GM19193 (cell line): Measurements from ENCODE around the gene RAPGEF5.

Experiments
- POLR2A ChIP-seq: IDR thresholded peaks from 4 replicates; pipeline ENCODE4 v1.6.1; 2011; ENCODE audit not compliant: insufficient read depth, insufficient read length; ENCODE audit errors: extremely low read depth

Gene RAPGEF5

DNA sequence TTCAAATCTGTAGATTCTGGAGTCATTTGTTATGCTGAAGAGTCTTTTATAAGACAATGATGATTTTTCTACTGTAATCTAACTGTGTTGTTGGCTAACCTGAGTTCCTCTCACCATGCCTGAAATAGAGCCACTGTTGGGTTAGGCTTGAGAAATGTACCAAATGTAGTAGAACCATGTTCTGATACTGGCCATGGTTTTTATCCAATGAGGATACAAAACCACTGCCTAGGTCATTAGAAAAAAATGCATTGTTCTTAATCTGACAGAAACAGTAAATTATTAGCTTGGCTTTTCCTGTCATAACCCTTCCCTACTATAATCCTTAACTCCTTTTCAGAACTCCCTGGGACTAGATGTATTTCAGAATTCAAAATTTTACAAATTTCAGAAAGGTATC, 86.6 kb downstream of the RAPGEF5 start:
- no peak for TF ChIP-seq POLR2A

- TF ChIP-seq POLR2A: no peak
Observed at GRCh38 chr7:22269963-22270362, 87.0 kb downstream of the RAPGEF5 start.

DNA sequence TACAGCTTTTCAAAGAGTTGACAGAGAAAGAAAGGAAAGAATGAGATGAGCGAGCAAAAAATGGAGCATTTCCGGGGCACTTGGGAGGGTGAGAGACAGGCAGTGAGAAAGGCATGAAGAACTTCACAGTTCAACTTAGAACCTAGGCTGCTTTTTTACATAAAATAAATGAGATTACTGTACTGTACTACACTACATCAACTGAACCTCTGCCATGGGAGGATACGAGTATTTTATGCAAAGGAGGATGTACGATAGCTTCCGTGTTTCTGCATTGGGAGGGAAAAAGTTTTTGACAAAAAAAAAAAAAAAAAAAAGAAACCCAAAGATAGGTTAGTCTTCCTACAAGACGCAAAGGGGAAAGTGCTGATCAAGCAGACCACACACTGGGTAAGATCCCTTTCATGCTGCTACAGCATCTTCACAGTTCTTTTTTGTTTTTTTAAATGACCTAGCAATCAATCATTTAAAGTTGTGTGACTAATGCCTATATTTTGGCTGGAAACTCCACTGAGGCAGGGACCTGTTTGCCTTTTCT, 88.0 kb downstream of the RAPGEF5 start:
- no peak for TF ChIP-seq POLR2A

DNA sequence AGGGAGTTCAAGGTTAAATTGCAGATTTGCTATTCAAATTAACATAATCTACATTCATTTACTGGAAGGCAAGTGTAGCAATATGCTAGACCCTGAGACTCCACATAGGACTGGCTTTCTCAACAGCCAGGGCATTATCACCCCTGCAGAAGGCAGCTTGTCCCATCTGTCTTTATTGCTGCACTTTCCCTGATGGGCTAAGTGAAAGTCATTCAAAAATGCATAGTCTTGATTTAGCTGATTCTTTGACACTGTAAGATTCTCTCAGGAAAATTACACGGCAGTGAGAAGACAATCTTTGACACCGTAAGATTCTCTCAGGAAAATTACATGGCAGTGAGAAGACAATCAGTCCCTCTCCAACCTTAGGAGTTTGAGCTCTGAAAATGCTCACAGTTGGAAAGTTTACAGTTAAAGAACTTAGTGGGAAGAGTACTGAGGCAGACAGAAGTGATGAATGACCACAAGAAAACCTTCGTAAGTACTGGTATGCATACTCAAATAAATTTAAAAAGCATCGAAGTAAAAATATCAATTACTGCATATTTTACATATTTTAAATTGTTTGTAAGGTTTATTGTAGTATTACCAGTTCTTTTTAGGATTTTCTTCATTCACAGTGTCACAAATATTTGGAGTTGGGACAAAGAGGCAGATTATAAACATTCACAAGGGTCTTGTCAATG, 88.9 kb downstream of the RAPGEF5 start:
- no peak for TF ChIP-seq POLR2A

- TF ChIP-seq POLR2A: no peak
Observed at GRCh38 chr7:22262538-22262937, 94.4 kb downstream of the RAPGEF5 start.

DNA sequence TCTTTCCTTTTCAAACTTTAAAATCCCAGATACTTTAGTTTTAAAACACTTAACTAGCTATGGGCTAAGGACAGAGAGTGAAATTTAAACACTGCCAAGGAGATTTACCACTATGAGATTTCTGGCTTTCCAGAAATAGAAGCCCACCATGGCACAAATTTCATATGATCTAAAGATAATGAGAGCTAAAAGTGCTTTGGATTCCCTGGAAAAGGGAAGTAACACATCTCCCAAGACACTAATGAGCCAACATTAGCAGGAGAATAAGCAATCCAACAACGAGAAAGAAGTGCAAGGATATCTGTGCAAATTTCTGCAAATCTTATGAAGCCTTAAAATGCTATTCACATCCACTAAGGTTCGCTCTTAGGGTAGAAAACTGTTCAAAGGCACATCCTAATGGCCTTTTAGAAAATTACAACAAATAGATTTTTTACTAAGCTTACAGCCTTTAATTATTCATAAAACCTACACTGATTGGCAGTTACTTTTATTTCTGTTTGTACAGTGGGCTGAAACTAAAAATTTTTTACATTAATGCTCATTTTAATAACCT, 100.3 kb downstream of the RAPGEF5 start:
- no peak for TF ChIP-seq POLR2A

DNA sequence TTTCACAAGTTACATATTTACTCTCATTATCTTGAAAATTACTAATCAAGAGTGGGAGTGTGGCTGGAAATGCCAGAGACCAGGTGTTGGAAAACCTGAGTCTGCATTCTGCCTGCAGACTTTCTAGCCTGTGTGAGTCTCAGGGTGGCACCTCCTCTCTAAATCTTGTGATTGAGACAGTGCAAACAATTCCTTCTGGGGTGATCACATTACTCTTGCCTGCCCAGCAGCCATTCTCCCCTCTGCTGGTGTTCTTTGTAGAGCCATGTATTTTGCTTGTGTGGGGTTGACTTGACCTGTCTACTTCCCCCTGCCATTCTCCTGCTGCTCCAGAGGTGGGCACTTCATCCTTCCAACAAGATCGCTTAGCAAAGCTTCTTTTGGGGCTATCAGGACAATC, 101.1 kb downstream of the RAPGEF5 start:
- no peak for TF ChIP-seq POLR2A

DNA sequence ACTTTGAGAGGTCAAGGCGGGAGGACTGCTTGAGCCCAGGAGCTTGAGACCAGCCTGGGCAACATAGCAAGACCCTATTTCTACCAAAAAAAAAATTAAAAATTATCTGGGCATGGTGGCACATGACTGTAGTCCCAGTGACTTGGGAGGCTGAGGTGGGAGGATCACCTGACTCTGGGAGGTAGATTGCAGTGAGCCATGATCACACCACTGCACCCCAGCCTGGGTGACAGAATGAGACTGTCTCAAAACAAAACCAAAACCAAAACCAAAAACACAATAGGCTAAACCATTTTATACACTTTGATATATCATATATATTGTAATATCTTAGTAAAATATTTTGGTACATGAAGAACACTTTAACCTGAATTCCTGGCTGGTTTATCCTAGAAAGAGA, 101.6 kb downstream of the RAPGEF5 start:
- TF ChIP-seq POLR2A: no peak

DNA sequence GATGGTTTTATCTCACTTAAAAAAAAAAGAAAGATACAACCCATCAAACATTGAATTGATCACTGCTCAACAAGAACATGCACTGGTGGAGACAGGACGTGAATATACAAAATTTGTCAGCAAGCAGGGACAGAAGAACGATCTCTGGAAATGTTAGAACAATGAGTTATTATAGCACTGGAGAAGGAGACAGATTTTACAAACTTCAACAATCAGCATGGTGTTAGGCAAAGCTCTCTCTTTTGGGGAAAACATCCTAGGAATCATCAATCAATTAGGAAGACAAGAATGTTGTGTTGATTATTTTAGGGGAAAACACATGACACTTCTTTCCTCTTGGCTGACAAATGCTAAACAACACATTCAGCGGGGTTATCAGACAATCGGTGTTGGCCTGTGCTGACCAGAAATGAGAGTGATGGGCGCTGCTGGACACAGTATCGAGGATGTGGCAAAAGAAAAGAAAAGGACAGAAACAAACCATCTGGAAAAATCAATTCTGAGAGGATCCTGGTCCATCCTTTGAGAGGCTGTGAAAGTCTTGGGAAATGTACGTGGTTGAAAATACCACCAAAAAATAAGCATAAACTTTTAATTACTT, 103.9 kb downstream of the RAPGEF5 start:
- no peak for TF ChIP-seq POLR2A

- TF ChIP-seq POLR2A: no peak
Observed at GRCh38 chr7:22252016-22252415, 104.9 kb downstream of the RAPGEF5 start.

DNA sequence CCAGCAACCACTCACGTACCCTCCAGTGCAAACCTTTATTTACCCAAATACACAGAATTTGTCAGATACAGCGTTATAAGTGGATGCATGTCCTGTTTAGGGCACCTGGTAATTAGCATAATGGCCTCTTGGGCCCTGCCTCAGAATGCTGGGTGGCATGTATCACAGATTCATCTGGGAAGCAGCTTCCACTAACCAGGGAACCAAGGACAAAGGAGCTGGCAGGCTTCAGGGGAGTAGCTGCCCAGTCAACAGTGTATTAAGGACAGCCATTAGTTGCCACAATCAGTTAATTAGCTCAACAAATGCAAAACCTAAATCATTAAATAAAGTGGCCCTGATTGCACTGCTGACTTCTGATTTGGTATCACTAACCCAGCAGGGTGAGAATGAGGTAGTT, 105.7 kb downstream of the RAPGEF5 start:
- no peak for TF ChIP-seq POLR2A

- TF ChIP-seq POLR2A: no peak
Observed at GRCh38 chr7:22250390-22250789, 106.6 kb downstream of the RAPGEF5 start.

DNA sequence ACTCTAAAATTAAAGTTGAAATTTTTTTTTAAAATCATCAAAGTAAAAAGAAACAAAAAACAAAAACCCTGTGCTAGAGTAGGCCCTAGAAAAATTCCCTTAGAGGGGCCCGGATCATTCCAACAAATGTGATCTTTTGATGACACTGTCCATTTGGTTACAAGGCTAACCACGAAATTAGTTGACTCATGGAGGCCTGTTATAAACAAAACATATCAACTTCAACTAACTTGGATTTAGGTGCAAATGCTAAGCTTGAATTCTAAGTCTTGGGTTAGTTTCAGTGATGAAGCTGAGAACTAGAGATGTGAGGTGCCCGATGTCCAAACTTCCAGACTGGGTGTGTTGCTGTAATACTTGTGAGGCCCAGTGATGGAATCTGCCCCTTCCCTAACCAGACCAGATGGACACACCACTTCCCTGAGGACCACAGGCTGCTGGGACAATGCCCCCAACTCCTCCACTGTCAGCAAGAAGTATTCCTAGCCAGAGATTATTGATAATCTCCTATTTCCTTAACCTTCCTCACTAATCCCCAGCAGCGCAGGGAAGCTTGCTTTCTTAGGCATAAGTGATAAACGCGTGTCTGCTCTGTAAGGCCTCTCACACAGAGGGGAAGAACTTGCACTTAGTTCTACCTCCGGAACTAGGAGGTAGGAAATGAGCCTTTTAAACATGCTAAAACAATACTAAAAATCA, 108.7 kb downstream of the RAPGEF5 start:
- TF ChIP-seq POLR2A: no peak

DNA sequence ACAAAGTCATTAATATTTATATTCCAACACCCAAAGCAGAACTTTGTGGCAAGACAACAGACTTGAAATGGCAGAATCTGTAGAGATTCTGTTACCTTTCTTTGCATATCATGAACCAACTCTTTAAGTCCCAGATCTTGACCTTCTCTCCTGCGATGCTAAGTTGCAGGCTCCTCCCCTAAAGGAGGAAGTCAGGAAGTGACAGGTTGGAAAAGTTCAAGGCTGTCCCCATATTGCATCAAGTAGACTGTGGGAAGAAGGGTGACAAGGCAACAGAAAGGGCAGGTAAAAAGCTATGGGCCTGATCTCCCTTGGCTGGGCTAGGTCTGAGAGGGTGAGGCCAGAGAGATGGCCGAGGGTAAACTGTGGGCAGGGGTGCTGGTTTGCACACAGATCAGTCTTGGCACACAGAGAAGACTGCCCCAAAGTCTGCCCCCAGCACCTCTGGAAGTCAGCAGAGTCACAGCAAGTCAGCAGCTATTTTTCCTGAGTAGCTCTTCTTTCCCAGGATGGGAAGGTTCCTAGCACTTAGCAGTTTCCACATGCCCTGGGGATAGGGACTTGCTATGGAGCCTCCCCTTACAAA, 115.1 kb downstream of the RAPGEF5 start:
- TF ChIP-seq POLR2A: no peak
